OCI-LY3 (cell line): Measurements from ENCODE around the gene RNU6-1.

Experiments used
- EZH2phosphoT487 ChIP-seq: fragments of 200-600 bp; shearing (Covaris generic); IDR thresholded peaks from 2 replicates; pipeline ENCODE4 v1.6.1; 2018; ENCODE audit warnings: antibody characterized with exemption, mixed run types, low read depth
- TF ChIP-seq, protein P1 (sequence below): fragments of 200-600, 300-600 bp; sonication (generic); IDR thresholded peaks from 2 replicates; pipeline ENCODE4 v1.5.1; 2014; ENCODE audit warnings: antibody characterized with exemption, low read length, low read depth

DNA sequence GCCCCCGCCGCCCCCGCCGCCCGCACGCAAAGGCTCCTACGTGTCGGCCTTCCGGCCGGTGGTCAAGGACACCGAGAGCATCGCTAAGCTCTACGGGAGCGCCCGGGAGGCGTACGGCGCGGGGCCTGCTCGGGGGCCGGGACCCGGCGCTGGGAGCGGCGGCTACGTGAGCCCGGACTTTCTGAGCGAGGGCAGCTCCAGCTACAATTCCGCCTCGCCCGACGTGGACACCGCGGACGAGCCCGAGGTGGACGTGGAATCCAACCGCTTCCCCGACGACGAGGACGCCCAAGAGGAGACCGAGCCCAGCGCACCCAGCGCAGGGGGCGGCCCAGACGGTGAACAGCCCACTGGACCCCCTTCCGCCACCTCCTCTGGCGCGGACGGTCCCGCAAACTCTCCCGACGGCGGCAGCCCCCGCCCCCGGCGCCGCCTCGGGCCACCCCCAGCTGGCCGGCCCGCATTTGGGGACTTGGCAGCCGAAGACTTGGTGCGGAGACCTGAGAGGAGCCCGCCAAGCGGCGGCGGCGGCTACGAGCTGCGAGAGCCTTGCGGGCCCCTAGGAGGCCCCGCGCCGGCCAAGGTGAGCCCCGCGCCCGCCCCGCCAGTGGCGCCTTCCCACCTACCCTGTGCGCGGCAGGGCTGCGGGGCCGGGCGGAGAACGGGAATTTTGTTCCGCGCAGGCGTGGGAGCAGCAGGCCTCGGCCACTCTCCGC is 12.1 kb downstream of the RNU6-1 start:
- TF ChIP-seq, protein P1, sequence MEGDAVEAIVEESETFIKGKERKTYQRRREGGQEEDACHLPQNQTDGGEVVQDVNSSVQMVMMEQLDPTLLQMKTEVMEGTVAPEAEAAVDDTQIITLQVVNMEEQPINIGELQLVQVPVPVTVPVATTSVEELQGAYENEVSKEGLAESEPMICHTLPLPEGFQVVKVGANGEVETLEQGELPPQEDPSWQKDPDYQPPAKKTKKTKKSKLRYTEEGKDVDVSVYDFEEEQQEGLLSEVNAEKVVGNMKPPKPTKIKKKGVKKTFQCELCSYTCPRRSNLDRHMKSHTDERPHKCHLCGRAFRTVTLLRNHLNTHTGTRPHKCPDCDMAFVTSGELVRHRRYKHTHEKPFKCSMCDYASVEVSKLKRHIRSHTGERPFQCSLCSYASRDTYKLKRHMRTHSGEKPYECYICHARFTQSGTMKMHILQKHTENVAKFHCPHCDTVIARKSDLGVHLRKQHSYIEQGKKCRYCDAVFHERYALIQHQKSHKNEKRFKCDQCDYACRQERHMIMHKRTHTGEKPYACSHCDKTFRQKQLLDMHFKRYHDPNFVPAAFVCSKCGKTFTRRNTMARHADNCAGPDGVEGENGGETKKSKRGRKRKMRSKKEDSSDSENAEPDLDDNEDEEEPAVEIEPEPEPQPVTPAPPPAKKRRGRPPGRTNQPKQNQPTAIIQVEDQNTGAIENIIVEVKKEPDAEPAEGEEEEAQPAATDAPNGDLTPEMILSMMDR = no peak
- no peak for TF ChIP-seq EZH2phosphoT487
